ENCODE results near the gene HDAC10. TPM values are rescaled to one million over a fixed set of nuclear protein-coding genes. Genes with fewer than 3 reads are reported as not detected.

HDAC10 gene
- total RNA-seq, 4 donors from 2014 or later: 36.4 to 60.7 (median 45.7) TPM

GRCh38 chr22:50289942-50290630 is 39.0 kb upstream of the HDAC10 start:
- no peak for TF ChIP-seq CTCF (IDR thresholded peaks at IDR 0.05)
- TF ChIP-seq POLR2A (IDR thresholded peaks at IDR 0.05): no peak
- no peak overlapping the region for H3K4me3 ChIP-seq (ENCODE audit: low read depth, poor library complexity, severe bottlenecking)
- 90 to 93% methylated on average over 30 to 37 of the region's 37 CpGs for WGBS, 2 donors
- intact Hi-C loops (cut with DNase I; ENCODE audit: low total_unique reads): no loop called here
- no peak for DNase-seq (ENCODE audit: low spot score in 2 of 2)

- TF ChIP-seq POLR2A (IDR thresholded peaks at IDR 0.05): no peak
- TF ChIP-seq CTCF (IDR thresholded peaks at IDR 0.05): no peak
- 82 to 87% methylated on average over 25 to 53 of the region's 57 CpGs for WGBS, 2 donors
- intact Hi-C loops (cut with DNase I; ENCODE audit: low total_unique reads): no loop called here
Measured at GRCh38 chr22:50289151-50289941, 38.3 kb upstream of the HDAC10 start.

GRCh38 chr22:50287731-50288130 is 36.7 kb upstream of the HDAC10 start:
- H3K4me3 ChIP-seq (ENCODE audit: low read depth, poor library complexity, severe bottlenecking): no peak overlapping the region
- TF ChIP-seq POLR2A (IDR thresholded peaks at IDR 0.05) (no peak), CTCF (IDR thresholded peaks at IDR 0.05) (no peak)
- intact Hi-C loops (cut with DNase I; ENCODE audit: low total_unique reads): no loop called here
- WGBS, 2 donors: 94 to 97% methylated on average over 14 to 20 of the region's 31 CpGs
- no peak for DNase-seq (ENCODE audit: low spot score in 2 of 2)

More at GRCh38 chr22:50289151-50289941, 38.3 kb upstream of the HDAC10 start:
- DNase-seq (ENCODE audit: low spot score in 2 of 2): no peak
- H3K4me3 ChIP-seq (ENCODE audit: low read depth, poor library complexity, severe bottlenecking): no peak overlapping the region

- intact Hi-C loops (cut with DNase I; ENCODE audit: low total_unique reads): no loop called here
- DNase-seq (ENCODE audit: low spot score in 2 of 2): no peak
- TF ChIP-seq POLR2A (IDR thresholded peaks at IDR 0.05) (no peak), CTCF (IDR thresholded peaks at IDR 0.05) (no peak)
- 88 to 90% methylated on average over 14 to 40 of the region's 40 CpGs for WGBS, 2 donors
- H3K4me3 ChIP-seq (ENCODE audit: low read depth, poor library complexity, severe bottlenecking): no peak overlapping the region
Measured at GRCh38 chr22:50286701-50287318, 35.7 kb upstream of the HDAC10 start.

- 77 to 78% methylated on average over 11 to 21 of the region's 21 CpGs for WGBS, 2 donors
- no peak overlapping the region for H3K4me3 ChIP-seq (ENCODE audit: low read depth, poor library complexity, severe bottlenecking)
- intact Hi-C loops (cut with DNase I; ENCODE audit: low total_unique reads): no loop called here
- no peak for TF ChIP-seq CTCF (IDR thresholded peaks at IDR 0.05)
- TF ChIP-seq POLR2A (IDR thresholded peaks at IDR 0.05): no peak
- no peak for DNase-seq (ENCODE audit: low spot score in 2 of 2)
Measured at GRCh38 chr22:50286275-50286674, 35.2 kb upstream of the HDAC10 start.
